Activated T-cell treated with anti-CD3 and anti-CD28 coated beads, Interleukin-2, amount 50 U/mL, for 1 hour (primary cell): ENCODE measurements around the gene TNIP2.
A peak's percentile ranks its signal among the peaks of the same experiment; 100 is the strongest.

Source experiments
- DNase-seq: peaks from one replicate; pipeline ENCODE4 v3.0.0-alpha.2; 2020

The TNIP2 gene

GRCh38 chr4:2714918-2715317 lies 41.2 kb downstream of the TNIP2 start:
- DNase-seq: no peak

DNA sequence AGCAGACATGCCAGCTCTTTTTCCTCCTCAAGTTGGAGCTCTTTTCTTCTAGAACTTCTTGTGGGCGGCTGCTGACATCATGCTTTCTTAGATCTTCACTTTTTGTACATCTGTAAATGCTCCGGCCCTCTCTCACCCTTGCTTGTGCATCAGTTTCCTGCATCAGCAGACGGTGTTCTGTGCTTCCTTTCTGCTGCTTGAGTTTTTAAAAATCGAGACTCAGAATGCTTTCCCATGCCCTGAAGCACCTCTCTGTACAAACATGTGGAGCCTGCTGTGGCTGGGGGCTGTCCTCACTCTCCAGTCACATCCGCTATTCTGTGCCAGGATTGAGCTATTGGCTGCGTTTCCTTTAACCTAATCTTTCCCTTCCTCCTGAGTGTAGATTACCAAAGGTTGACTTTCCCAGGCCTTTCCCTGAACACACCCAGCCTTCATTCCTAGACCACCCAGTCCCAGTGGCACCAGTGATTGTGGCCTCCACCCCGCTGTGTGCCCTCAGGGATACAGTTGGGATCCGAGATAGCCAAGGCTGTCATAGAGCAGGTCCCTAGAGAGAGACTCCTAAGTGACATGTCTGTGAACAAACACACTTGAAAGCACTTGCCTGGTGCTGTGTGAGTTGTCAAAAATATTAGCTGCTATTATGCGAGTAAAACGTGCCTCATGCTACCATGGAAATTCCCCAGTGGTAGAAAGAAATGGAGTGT lies 41.9 kb downstream of the TNIP2 start:
- peak; percentile 29 for DNase-seq

DNA sequence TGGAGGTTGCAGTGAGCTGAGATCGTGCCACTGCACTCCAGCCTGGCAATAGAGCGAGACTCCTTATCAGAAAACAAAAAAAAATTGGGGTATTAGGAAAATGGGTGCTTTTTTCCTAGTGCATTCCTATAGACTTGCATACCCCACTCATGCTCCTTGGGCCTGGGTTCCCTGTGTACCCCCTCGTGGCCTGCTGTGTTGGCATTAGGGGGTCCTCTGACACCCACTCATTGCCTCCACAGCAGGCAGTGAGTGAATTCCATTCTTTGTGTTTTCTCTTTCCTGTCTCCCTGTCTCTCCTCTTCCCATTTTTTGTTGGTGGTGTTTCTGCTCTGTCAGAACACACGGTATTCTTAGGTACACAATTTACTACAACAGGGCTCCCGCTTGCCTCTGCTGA lies 42.8 kb downstream of the TNIP2 start:
- no peak for DNase-seq

- DNase-seq: no peak
Observed at GRCh38 chr4:2712261-2712842, 43.8 kb downstream of the TNIP2 start.

DNA sequence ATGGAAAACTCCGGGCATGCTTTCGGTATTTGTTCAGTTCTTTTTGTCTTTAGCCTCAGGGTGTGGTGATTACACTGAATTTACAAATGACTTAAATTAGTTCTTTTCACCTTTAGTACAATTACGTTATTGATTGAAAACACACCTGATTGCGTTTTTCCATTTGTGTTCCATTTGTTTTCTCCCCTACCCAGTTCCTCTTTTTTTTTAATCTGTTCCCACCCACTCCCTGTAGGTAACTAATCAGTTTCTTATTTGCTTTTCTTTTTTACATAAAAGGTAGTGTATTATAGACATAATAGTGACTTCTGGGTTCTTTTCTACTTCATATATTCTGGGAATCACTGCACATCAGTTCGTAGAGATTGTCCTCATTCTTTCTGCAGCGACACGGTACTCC lies 53.4 kb downstream of the TNIP2 start:
- no peak for DNase-seq

- DNase-seq: no peak
Observed at GRCh38 chr4:2702361-2702760, 53.8 kb downstream of the TNIP2 start.

- no peak for DNase-seq
Observed at GRCh38 chr4:2700031-2700430, 56.1 kb downstream of the TNIP2 start.

GRCh38 chr4:2699534-2699933 lies 56.6 kb downstream of the TNIP2 start:
- no peak for DNase-seq

GRCh38 chr4:2698951-2699505 lies 57.1 kb downstream of the TNIP2 start:
- DNase-seq: no peak

DNA sequence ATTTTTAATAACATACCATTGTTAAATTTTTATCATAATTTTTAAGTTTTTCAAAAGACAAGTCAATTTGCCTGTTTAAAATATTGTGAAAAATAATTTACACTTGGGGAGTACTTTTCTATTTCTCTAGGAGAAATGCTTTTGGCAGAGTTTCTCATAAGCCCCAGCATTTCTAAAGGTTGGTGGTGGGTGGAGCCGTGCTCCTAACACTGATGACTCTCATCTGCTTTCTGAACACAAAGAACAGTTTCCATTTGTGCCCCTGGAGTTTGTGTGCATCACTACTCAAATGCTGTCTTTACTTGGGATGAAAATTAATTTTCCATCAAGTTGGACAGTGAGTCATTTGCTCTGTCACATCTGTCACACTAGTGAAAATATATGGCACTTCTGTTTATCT lies 57.6 kb downstream of the TNIP2 start:
- no peak for DNase-seq

- no peak for DNase-seq
Observed at GRCh38 chr4:2697995-2698414, 58.1 kb downstream of the TNIP2 start.

DNA sequence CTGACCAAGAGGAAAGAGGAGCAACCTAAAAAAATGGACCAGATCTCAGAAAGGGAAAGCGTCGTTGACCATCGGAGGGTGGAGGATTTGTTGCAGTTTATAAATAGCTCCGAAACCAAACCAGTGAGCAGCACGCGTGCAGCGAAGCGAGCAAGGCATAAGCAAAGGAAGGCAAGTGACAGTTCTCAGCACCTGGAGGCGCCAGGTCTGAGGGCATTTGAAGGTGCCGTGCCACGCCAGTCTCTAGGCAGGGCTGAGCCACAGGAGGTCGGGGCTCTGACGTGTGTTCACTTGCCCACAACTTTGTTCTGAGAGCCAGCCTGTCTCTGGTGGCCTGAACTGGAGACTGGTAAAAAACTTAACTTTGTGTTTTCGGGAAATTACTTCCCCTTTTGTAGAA lies 59.7 kb downstream of the TNIP2 start:
- no peak for DNase-seq

DNA sequence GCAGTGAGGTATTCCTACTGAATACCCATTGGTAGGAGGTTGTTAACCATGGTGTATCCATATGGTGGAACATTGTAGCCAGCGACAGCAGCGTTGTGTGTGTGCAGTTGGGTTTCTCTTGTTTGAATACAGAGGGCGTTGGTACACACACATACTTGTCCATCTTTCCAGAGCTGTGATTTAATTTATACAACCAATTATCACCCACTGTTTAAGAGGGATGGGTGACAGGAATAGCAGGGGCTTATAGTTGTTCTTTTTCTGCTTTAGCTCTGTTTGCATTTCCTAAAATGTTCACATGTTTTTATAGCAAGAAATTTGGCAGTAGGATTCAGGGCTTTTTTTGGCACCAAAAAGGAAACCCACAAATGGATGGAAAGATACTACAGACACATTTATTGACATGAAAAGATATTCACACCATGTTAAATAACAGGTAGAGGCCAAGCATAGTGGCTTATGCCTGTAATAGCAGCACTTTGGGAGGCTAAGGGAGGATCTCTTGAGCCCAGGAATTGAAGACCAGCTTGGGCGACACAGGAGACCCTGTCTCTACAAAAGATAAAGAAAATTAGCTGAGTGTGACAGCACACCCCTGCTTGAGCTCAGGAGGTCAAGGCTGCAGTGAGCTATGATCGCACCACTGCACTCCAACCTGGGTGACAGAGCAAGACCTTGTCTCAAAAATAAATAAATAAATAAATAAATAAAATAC lies 60.6 kb downstream of the TNIP2 start:
- no peak for DNase-seq

DNA sequence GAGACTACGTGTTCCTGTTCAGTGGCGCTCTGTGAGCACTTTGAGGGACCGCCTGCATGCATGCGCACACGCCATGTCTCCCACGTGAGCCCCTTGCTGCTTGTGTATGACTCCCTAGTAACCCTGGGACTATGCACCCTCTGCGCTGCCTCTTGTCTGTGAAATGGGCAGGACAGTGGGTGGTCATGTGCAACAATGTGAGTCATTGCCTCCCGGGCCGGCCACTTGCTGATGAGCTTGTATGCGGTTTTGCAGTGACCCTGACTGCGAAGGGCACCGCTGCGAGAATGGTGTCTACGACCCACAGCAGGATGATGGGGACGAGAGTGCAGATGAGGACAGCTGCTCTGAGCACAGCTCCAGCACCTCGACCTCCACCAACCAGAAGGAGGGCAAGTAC lies 61.4 kb downstream of the TNIP2 start:
- no peak for DNase-seq

GRCh38 chr4:2691952-2692435 lies 64.1 kb downstream of the TNIP2 start:
- no peak for DNase-seq
